Neural cell (in vitro differentiated cells): Measurements from ENCODE around the gene NEURL3. TPM values are rescaled to one million over a fixed set of nuclear protein-coding genes. Genes with fewer than 3 reads are reported as not detected.

Experiments
- H2AFZ ChIP-seq: fragments of 200-600, 300-800 bp; sonication (generic), shearing (Covaris generic); 2 replicates; pipeline ENCODE4 v1.6.0; 2014; ENCODE audit warnings: low read depth, mild to moderate bottlenecking, antibody characterized with exemption, low read length, moderate library complexity
- H3F3A ChIP-seq: fragments of 200-600 bp; shearing (Covaris generic); 2 replicates; pipeline ENCODE4 v1.6.1; 2016; ENCODE audit warnings: mild to moderate bottlenecking, moderate library complexity, mixed read lengths, antibody characterized with exemption, low read length; ENCODE audit not compliant: insufficient read depth, poor library complexity, severe bottlenecking
- H3K27ac ChIP-seq: fragments of 200-600, 300-800 bp; sonication (generic), shearing (Covaris generic); 2 replicates; pipeline ENCODE4 v1.5.1; 2014; ENCODE audit warnings: mild to moderate bottlenecking, low read length, moderate library complexity
- H3K27me3 ChIP-seq: fragments of 300-800, 200-600 bp; sonication (generic), shearing (Covaris generic); 2 replicates; pipeline ENCODE4 v1.6.0; 2014; ENCODE audit warnings: mild to moderate bottlenecking, low read depth, low read length, moderate library complexity; ENCODE audit not compliant: insufficient read depth
- H3K36me3 ChIP-seq: fragments of 300-800, 200-600 bp; sonication (generic), shearing (Covaris generic); 2 replicates; pipeline ENCODE4 v1.5.1; 2014; ENCODE audit warnings: mild to moderate bottlenecking, antibody characterized with exemption, low read length, moderate library complexity; ENCODE audit not compliant: insufficient read depth
- H3K4me2 ChIP-seq: fragments of 300-800, 200-600 bp; sonication (generic), shearing (Covaris generic); 2 replicates; pipeline ENCODE4 v1.6.0; 2014; ENCODE audit warnings: mild to moderate bottlenecking, low read length
- H3K4me3 ChIP-seq: fragments of 300-800, 200-600 bp; sonication (generic), shearing (Covaris generic); 2 replicates; pipeline ENCODE4 v1.5.1; 2014; ENCODE audit warnings: mild to moderate bottlenecking, low read length, moderate library complexity
- H3K79me2 ChIP-seq: fragments of 200-600 bp; shearing (Covaris generic); replicated peaks from 2 replicates; pipeline ENCODE4 v1.6.0; 2014; ENCODE audit warnings: mild to moderate bottlenecking, low read length, moderate library complexity; ENCODE audit not compliant: insufficient read depth
- H3K9ac ChIP-seq: fragments of 300-800, 200-600 bp; sonication (generic), shearing (Covaris generic); 2 replicates; pipeline ENCODE4 v1.6.1; 2016; ENCODE audit warnings: mild to moderate bottlenecking, low read length, mixed read lengths
- H3K9me2 ChIP-seq: fragments of 200-600 bp; shearing (Covaris generic); 2 replicates; pipeline ENCODE4 v1.6.1; 2016; ENCODE audit warnings: mild to moderate bottlenecking, low read length, mixed read lengths; ENCODE audit not compliant: insufficient read depth
- H3K9me3 ChIP-seq: fragments of 200-600, 300-800 bp; sonication (generic), shearing (Covaris generic); 2 replicates; pipeline ENCODE4 v1.6.1; 2016; ENCODE audit warnings: mild to moderate bottlenecking, mixed run types, low read length, moderate library complexity, mixed read lengths
- H4K20me1 ChIP-seq: fragments of 200-600 bp; shearing (Covaris generic); 2 replicates; pipeline ENCODE4 v1.6.1; 2016; ENCODE audit warnings: mild to moderate bottlenecking, mixed run types; ENCODE audit not compliant: insufficient read depth
- EP300 ChIP-seq: fragments of 450-650 bp; conservative IDR thresholded peaks from 2 replicates; pipeline ENCODE4 v1.6.1; 2014; ENCODE audit warnings: antibody characterized with exemption, mild to moderate bottlenecking, moderate library complexity; ENCODE audit not compliant: poor library complexity, severe bottlenecking
- EZH2 ChIP-seq: fragments of 200-600, 300-800 bp; shearing (Covaris generic), sonication (generic); IDR thresholded peaks from 2 replicates; pipeline ENCODE4 v1.6.1; 2014; ENCODE audit warnings: antibody characterized with exemption, low read length, borderline replicate concordance, mild to moderate bottlenecking; ENCODE audit not compliant: insufficient read depth, poor library complexity, severe bottlenecking
- MXI1 ChIP-seq: fragments of 450-650 bp; conservative IDR thresholded peaks from 2 replicates; pipeline ENCODE4 v1.6.1; 2014; ENCODE audit warnings: antibody characterized with exemption, mild to moderate bottlenecking; ENCODE audit not compliant: poor library complexity, severe bottlenecking
- POLR2AphosphoS5 ChIP-seq: IDR thresholded peaks from 2 replicates; pipeline ENCODE4 v1.6.1; 2012
- RAD21 ChIP-seq: fragments of 450-650 bp; conservative IDR thresholded peaks from 2 replicates; pipeline ENCODE4 v1.6.1; 2014; ENCODE audit warnings: antibody characterized with exemption, mild to moderate bottlenecking, moderate library complexity
- SMC3 ChIP-seq: fragments of 450-650 bp; conservative IDR thresholded peaks from 2 replicates; pipeline ENCODE4 v1.6.1; 2014; ENCODE audit warnings: antibody characterized with exemption, mild to moderate bottlenecking, moderate library complexity; ENCODE audit not compliant: poor library complexity
- TAF1 ChIP-seq: IDR thresholded peaks from 2 replicates; pipeline ENCODE4 v1.6.1; 2012; ENCODE audit warnings: low read depth
- polyA plus RNA-seq: library from polyadenylated mRNA; depleted of rRNA; stranded (reverse); fragments of >200 nt; gene quantifications from 2 replicates; pipeline ENCODE4 v1.2.3, GENCODE V29; 2014
- TF ChIP-seq, protein P1 (sequence below): IDR thresholded peaks from 2 replicates; pipeline ENCODE4 v1.6.1; 2012; ENCODE audit warnings: borderline replicate concordance
- TF ChIP-seq, protein P2 (sequence below): fragments of 450-650 bp; IDR thresholded peaks from 2 replicates; pipeline ENCODE4 v1.5.1; 2014; ENCODE audit warnings: antibody characterized with exemption, mild to moderate bottlenecking, moderate library complexity; ENCODE audit not compliant: poor library complexity, severe bottlenecking

NEURL3 gene
- polyA plus RNA-seq, 1 donor from 2014 or later, result not detected

DNA sequence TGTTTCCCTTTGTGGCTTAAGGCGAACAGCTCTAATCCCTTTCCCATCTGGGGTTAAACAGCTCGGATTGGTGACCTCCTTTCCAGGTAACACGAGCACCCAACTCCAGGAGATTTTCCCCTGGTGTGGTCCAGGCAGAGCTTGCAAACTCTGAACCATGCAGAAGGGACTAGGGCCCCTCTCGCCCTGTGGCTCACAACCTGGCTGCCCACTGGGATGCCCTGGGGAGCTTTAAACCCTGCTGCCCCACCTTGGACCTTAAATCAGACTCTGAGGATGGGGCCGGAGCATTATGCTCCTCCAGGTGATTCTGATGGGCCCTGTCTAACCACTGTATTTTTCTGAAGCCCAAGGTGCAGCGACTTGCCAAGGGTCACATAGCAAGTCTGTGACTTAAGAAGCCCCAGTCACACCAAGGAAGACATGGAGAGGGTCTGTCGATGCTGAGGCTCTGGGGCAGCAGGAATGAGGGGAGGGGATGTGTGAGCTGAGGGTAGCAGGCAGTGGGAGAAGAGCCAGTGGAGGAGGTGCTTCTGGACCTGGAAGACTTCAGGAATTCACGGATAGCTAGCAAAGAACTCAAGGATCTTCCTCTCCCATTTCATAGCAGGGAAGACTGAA, 37.3 kb upstream of the NEURL3 start:
- Histone ChIP-seq H3K9me3 (no peaks in the 10 kb centered on the region), H3K36me3 (no peaks in the 10 kb centered on the region), H3K4me2 (no peak overlapping the region), H3K79me2 (no peaks in the 10 kb centered on the region), H4K20me1 (no peaks in the 10 kb centered on the region), H3F3A (no peaks in the 10 kb centered on the region), H3K27me3 (peaks cover 29% of the 10 kb centered on the region), H2AFZ (no peak overlapping the region), H3K27ac (no peak overlapping the region), H3K9ac (no peak overlapping the region), H3K4me3 (no peak overlapping the region), H3K9me2 (no peaks in the 10 kb centered on the region)
- TF ChIP-seq MXI1 (no peak), EZH2 (no peak), POLR2AphosphoS5 (no peak), SMC3 (no peak), TAF1 (no peak)
- TF ChIP-seq, protein P1, sequence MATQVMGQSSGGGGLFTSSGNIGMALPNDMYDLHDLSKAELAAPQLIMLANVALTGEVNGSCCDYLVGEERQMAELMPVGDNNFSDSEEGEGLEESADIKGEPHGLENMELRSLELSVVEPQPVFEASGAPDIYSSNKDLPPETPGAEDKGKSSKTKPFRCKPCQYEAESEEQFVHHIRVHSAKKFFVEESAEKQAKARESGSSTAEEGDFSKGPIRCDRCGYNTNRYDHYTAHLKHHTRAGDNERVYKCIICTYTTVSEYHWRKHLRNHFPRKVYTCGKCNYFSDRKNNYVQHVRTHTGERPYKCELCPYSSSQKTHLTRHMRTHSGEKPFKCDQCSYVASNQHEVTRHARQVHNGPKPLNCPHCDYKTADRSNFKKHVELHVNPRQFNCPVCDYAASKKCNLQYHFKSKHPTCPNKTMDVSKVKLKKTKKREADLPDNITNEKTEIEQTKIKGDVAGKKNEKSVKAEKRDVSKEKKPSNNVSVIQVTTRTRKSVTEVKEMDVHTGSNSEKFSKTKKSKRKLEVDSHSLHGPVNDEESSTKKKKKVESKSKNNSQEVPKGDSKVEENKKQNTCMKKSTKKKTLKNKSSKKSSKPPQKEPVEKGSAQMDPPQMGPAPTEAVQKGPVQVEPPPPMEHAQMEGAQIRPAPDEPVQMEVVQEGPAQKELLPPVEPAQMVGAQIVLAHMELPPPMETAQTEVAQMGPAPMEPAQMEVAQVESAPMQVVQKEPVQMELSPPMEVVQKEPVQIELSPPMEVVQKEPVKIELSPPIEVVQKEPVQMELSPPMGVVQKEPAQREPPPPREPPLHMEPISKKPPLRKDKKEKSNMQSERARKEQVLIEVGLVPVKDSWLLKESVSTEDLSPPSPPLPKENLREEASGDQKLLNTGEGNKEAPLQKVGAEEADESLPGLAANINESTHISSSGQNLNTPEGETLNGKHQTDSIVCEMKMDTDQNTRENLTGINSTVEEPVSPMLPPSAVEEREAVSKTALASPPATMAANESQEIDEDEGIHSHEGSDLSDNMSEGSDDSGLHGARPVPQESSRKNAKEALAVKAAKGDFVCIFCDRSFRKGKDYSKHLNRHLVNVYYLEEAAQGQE, result no peak
- TF ChIP-seq, protein P2, sequence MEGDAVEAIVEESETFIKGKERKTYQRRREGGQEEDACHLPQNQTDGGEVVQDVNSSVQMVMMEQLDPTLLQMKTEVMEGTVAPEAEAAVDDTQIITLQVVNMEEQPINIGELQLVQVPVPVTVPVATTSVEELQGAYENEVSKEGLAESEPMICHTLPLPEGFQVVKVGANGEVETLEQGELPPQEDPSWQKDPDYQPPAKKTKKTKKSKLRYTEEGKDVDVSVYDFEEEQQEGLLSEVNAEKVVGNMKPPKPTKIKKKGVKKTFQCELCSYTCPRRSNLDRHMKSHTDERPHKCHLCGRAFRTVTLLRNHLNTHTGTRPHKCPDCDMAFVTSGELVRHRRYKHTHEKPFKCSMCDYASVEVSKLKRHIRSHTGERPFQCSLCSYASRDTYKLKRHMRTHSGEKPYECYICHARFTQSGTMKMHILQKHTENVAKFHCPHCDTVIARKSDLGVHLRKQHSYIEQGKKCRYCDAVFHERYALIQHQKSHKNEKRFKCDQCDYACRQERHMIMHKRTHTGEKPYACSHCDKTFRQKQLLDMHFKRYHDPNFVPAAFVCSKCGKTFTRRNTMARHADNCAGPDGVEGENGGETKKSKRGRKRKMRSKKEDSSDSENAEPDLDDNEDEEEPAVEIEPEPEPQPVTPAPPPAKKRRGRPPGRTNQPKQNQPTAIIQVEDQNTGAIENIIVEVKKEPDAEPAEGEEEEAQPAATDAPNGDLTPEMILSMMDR, result no peak

DNA sequence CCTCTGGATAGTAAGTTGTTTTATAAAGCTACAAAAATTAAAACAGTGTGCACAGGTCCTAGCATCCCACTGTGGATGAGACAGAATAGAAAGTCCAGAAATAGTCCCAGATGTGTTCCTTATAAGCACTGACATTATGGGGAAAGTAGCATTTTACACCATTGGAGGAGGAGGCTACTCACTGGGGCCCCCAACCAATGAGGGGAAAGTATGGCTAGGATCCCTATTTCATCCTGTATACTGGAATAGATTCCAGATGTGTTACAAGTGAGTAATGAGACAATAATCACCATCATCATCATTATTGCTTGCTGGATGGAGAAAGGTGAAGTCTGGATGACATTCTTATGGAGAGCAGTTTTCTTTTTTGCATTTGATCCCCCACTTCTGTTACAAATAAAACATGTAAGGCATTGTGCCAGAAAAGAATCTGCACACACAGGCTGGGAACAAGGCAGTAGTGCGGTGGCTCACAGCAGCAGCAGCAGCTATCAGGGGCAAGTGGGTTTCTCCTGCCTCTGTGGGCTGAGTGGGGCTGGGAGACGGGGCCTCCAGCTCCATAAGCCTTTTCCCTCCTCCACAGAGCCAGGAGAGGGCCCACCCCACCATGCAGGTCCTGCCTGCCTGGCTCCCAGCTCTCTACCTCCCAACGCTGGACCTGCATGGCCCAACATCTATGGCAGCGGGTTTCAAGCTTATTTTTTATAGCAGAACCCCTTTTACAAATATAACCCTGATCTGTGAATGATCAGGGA, 36.4 kb upstream of the NEURL3 start:
- TF ChIP-seq, protein P2, result no peak
- TF ChIP-seq EP300, result no peak
- no peak for TF ChIP-seq RAD21
- no peak for TF ChIP-seq SMC3
- TF ChIP-seq, protein P1, result no peak
- no peak for TF ChIP-seq POLR2AphosphoS5
- no peak for TF ChIP-seq EZH2
- Histone ChIP-seq H3K79me2 (no peaks in the 10 kb centered on the region), H3K4me3 (no peak overlapping the region), H3K9ac (no peak overlapping the region), H3K4me2 (no peak overlapping the region), H4K20me1 (no peaks in the 10 kb centered on the region), H3K36me3 (no peaks in the 10 kb centered on the region), H3K27ac (no peak overlapping the region), H3F3A (no peaks in the 10 kb centered on the region), H3K9me2 (no peaks in the 10 kb centered on the region), H3K27me3 (peaks cover 37% of the 10 kb centered on the region), H2AFZ (no peak overlapping the region), H3K9me3 (no peaks in the 10 kb centered on the region)
